T-helper 1 cell treated with Interleukin-12 subunit alpha and Interleukin-12 subunit beta and Interleukin-4 antibody, amounts not matched to agents 30 μg/mL and 1 μg/mL, for 36 hours (primary cell): Measurements from ENCODE around the gene AFG3L2.

ENCODE experiments used
- H3K27ac Mint-ChIP-seq: one replicate; pipeline ENCODE4 v1.8.0; 2021; ENCODE audit warnings: mild to moderate bottlenecking, mixed read lengths
- H3K27me3 Mint-ChIP-seq: one replicate; pipeline ENCODE4 v1.8.0; 2021; ENCODE audit warnings: low read depth, mixed read lengths
- H3K36me3 Mint-ChIP-seq: one replicate; pipeline ENCODE4 v1.8.0; 2021; ENCODE audit warnings: low read depth, mixed read lengths
- H3K4me1 Mint-ChIP-seq: one replicate; pipeline ENCODE4 v1.8.0; 2021; ENCODE audit warnings: low read depth, mixed read lengths
- H3K4me3 Mint-ChIP-seq: one replicate; pipeline ENCODE4 v1.8.0; 2021; ENCODE audit warnings: mild to moderate bottlenecking, moderate library complexity, mixed read lengths
- H3K9me3 Mint-ChIP-seq: one replicate; pipeline ENCODE4 v1.8.0; 2021; ENCODE audit warnings: mixed read lengths

Gene AFG3L2

GRCh38 chr18:12333506-12334290 is 43.3 kb downstream of the AFG3L2 start:
- H3K4me1 Mint-ChIP-seq, result no peaks in the 10 kb centered on the region
- H3K9me3 Mint-ChIP-seq, result no peaks in the 10 kb centered on the region
- H3K27ac Mint-ChIP-seq, result no peak overlapping the region
- H3K27me3 Mint-ChIP-seq, result no peaks in the 10 kb centered on the region
- H3K36me3 Mint-ChIP-seq, result peaks cover 16% of the 10 kb centered on the region
- no peak overlapping the region for H3K4me3 Mint-ChIP-seq

DNA sequence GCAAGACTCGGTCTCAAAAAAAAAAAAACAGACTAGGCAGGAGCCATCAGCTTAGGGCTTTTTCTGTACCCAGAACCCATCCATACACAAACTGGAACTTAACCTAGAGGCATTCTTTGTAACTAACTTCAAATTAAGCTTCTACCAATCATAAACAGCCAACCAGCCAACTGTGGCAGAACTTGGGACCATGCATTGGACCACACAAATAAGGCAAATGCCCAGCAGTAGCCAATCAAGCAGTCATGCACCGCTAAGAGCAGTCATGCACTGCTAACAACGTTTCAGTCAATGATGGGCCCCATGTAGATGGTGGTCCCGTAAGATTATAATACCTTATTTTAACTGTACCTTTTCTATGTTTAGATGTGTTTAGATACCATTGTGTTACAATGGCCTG is 46.3 kb downstream of the AFG3L2 start:
- H3K4me1 Mint-ChIP-seq, result peaks cover 10% of the 10 kb centered on the region
- no peaks in the 10 kb centered on the region for H3K27me3 Mint-ChIP-seq
- H3K4me3 Mint-ChIP-seq, result no peak overlapping the region
- H3K27ac Mint-ChIP-seq, result no peak overlapping the region
- H3K36me3 Mint-ChIP-seq, result peaks cover 28% of the 10 kb centered on the region
- H3K9me3 Mint-ChIP-seq, result no peaks in the 10 kb centered on the region

- Mint-ChIP-seq H3K4me3 (no peak overlapping the region), H3K36me3 (peaks cover 26% of the 10 kb centered on the region), H3K9me3 (no peaks in the 10 kb centered on the region), H3K27ac (no peak overlapping the region), H3K27me3 (no peaks in the 10 kb centered on the region), H3K4me1 (peaks cover 10% of the 10 kb centered on the region)
These were observed 47.8 kb downstream of the AFG3L2 start for GRCh38 chr18:12329125-12329698.

DNA sequence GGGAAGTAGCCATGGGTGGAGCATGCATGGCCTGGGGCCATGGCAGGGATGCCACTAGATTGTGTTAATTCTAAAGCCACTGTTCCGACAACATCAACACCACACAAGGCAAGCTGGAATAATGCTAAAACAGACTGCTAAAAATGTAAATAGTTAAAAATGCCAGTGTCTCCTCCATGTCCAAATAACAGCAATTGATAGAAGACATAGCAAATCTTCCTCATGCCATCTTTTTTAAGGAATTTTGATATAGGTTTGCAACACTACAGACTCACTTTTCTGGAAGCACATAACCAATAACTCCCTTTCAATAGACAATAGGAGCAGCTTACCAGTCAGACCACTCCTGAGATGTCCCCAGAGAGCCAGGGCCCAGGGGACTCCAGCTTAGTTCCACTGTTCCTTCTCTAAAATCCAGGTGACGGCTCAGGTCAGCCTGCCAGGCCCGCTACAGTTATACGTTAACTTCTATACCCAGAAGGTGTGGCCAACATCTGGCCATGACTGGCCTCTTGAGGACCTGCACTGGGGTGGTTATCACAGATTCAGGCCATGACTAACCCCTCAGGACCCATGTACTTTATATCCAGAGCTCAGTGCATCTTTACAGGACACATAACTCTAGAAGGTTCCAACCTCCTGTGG is 48.7 kb downstream of the AFG3L2 start:
- H3K4me3 Mint-ChIP-seq, result no peak overlapping the region
- no peaks in the 10 kb centered on the region for H3K9me3 Mint-ChIP-seq
- H3K27ac Mint-ChIP-seq, result no peak overlapping the region
- peaks cover 25% of the 10 kb centered on the region for H3K36me3 Mint-ChIP-seq
- peaks cover 10% of the 10 kb centered on the region for H3K4me1 Mint-ChIP-seq
- no peaks in the 10 kb centered on the region for H3K27me3 Mint-ChIP-seq

GRCh38 chr18:12327510-12328178 is 49.4 kb downstream of the AFG3L2 start:
- Mint-ChIP-seq H3K4me3 (no peak overlapping the region), H3K27me3 (no peaks in the 10 kb centered on the region), H3K9me3 (no peaks in the 10 kb centered on the region), H3K4me1 (peaks cover 10% of the 10 kb centered on the region), H3K27ac (peak overlapping the region; percentile 45), H3K36me3 (peaks cover 24% of the 10 kb centered on the region)

DNA sequence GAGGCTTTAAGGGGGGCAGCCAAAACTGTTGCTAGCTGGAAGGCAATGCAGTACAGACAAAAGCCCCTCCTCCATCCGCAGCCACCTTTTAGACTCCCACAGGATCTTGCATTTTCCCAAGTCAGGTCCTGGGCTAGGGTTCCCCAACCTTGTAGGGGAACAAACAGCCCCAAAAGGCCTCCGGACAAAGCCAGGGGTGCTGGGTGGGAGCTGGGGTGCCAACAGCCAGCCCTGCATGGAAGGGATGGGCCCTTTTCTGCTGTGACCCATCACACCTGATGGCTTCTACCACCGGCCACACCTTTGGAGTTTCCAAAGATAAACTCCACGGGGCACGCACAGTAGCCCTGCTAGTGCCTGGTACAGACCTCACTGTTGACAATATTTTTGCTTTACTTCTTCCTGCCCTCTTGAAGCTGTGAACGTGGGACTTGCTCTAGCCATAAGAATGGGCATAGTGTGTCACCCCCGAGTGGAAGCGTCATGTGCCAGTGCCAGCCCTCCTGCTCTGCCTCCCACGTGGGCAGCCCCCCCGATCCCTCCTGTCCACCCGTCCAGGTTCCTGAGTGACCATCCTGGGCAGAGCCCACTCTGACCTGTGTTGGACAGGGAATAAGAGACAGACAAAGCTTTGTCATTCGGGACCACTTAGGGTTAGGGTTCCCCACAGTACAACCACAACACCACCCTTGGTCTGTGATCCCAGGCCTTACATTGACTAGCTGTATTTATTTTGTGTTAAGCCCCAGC is 50.1 kb downstream of the AFG3L2 start:
- H3K36me3 Mint-ChIP-seq, result peaks cover 24% of the 10 kb centered on the region
- H3K4me1 Mint-ChIP-seq, result peaks cover 10% of the 10 kb centered on the region
- H3K4me3 Mint-ChIP-seq, result no peak overlapping the region

GRCh38 chr18:12325726-12326245 is 51.2 kb downstream of the AFG3L2 start:
- H3K9me3 Mint-ChIP-seq, result no peaks in the 10 kb centered on the region
- H3K27me3 Mint-ChIP-seq, result no peaks in the 10 kb centered on the region
- no peak overlapping the region for H3K27ac Mint-ChIP-seq
- peaks cover 10% of the 10 kb centered on the region for H3K4me1 Mint-ChIP-seq
- H3K36me3 Mint-ChIP-seq, result peaks cover 30% of the 10 kb centered on the region
- no peak overlapping the region for H3K4me3 Mint-ChIP-seq

More for the DNA sequence above, 50.1 kb downstream of the AFG3L2 start:
- Mint-ChIP-seq H3K9me3 (no peaks in the 10 kb centered on the region), H3K27ac (no peak overlapping the region), H3K27me3 (no peaks in the 10 kb centered on the region)

DNA sequence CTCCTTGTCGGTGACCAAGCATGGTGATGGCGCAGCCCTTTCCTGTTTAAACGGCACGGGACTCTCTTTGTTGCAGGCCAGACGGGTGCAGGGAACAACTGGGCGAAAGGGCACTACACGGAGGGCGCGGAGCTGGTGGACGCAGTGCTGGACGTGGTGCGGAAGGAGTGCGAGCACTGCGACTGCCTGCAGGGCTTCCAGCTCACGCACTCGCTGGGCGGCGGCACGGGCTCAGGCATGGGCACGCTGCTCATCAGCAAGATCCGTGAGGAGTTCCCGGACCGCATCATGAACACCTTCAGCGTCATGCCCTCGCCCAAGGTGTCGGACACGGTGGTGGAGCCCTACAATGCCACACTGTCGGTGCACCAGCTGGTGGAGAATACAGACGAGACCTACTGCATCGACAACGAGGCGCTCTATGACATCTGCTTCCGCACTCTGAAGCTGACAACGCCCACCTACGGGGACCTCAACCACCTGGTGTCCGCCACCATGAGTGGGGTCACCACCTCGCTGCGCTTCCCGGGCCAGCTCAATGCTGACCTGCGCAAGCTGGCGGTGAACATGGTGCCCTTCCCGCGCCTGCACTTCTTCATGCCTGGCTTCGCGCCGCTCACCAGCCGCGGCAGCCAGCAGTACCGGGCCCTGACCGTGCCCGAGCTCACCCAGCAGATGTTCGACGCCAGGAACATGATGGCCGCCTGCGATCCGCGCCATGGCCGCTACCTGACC is 51.9 kb downstream of the AFG3L2 start:
- Mint-ChIP-seq H3K27me3 (no peaks in the 10 kb centered on the region), H3K4me3 (no peak overlapping the region)

GRCh38 chr18:12321333-12321732 is 55.7 kb downstream of the AFG3L2 start:
- Mint-ChIP-seq H3K36me3 (peaks cover 14% of the 10 kb centered on the region), H3K27ac (no peak overlapping the region), H3K9me3 (no peaks in the 10 kb centered on the region), H3K4me1 (no peaks in the 10 kb centered on the region), H3K27me3 (no peaks in the 10 kb centered on the region), H3K4me3 (no peak overlapping the region)

More for the DNA sequence above, 51.9 kb downstream of the AFG3L2 start:
- no peak overlapping the region for H3K27ac Mint-ChIP-seq
- H3K36me3 Mint-ChIP-seq, result peaks cover 30% of the 10 kb centered on the region
- H3K4me1 Mint-ChIP-seq, result peaks cover 10% of the 10 kb centered on the region
- no peaks in the 10 kb centered on the region for H3K9me3 Mint-ChIP-seq

DNA sequence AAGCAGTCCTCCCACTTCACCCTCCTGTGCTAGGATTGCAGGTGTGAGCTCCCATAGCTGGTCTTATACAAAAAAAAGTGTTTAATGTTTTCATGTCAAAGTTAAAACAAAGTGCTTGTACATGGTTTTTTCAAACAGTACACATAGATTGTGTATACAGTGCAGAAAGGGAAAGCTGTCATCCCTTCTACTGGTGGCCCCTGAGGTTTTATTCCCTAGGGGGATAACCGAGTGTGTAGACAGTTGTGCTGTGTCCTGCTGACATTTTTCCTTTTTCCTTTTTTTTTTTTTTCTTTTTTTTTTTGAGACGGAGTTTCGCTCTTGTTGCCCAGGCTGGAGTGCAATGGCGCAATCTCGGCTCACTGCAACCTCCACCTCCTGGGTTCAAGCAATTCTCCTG is 58.2 kb downstream of the AFG3L2 start:
- no peaks in the 10 kb centered on the region for H3K27me3 Mint-ChIP-seq
- no peak overlapping the region for H3K27ac Mint-ChIP-seq
- no peak overlapping the region for H3K4me3 Mint-ChIP-seq
- H3K4me1 Mint-ChIP-seq, result no peaks in the 10 kb centered on the region
- no peaks in the 10 kb centered on the region for H3K9me3 Mint-ChIP-seq
- H3K36me3 Mint-ChIP-seq, result peaks cover 10% of the 10 kb centered on the region

GRCh38 chr18:12318334-12318697 is 58.7 kb downstream of the AFG3L2 start:
- Mint-ChIP-seq H3K27ac (no peak overlapping the region), H3K4me1 (no peaks in the 10 kb centered on the region), H3K4me3 (no peak overlapping the region), H3K27me3 (no peaks in the 10 kb centered on the region), H3K36me3 (peaks cover 8% of the 10 kb centered on the region), H3K9me3 (no peaks in the 10 kb centered on the region)

GRCh38 chr18:12317664-12318333 is 59.2 kb downstream of the AFG3L2 start:
- Mint-ChIP-seq H3K36me3 (peaks cover 10% of the 10 kb centered on the region), H3K27ac (no peak overlapping the region), H3K4me3 (no peak overlapping the region), H3K9me3 (peaks cover 3% of the 10 kb centered on the region), H3K27me3 (no peaks in the 10 kb centered on the region), H3K4me1 (no peaks in the 10 kb centered on the region)

DNA sequence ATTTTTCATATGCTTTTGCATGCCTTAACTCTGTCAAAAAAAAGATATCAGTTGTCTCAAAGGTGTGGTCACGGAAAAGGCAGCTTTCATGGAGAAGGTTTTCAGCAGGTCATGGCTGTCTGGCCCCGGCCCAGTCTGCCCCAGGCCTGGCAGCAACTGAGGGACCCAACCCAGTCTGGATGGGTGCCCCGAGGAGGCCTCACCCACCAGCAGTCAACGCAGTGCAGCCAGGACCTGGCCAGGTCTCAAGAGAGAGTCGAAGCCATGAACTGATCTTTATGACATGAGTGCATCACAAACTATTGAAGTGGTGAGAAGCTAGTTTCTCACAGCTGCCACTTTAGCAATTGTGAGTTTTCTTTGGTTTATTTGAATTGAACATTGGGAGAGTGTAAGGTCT is 61.1 kb downstream of the AFG3L2 start:
- Mint-ChIP-seq H3K4me1 (no peaks in the 10 kb centered on the region), H3K4me3 (no peak overlapping the region), H3K36me3 (peaks cover 12% of the 10 kb centered on the region), H3K9me3 (peaks cover 9% of the 10 kb centered on the region), H3K27ac (no peak overlapping the region), H3K27me3 (no peaks in the 10 kb centered on the region)
